ENCODE measurements around the gene TLK2.
"Not testable (repeated sequence)": the region's sequence is repeated elsewhere in the genome, so short reads cannot be mapped to it uniquely, and the experiment has no call there.

The TLK2 gene

DNA sequence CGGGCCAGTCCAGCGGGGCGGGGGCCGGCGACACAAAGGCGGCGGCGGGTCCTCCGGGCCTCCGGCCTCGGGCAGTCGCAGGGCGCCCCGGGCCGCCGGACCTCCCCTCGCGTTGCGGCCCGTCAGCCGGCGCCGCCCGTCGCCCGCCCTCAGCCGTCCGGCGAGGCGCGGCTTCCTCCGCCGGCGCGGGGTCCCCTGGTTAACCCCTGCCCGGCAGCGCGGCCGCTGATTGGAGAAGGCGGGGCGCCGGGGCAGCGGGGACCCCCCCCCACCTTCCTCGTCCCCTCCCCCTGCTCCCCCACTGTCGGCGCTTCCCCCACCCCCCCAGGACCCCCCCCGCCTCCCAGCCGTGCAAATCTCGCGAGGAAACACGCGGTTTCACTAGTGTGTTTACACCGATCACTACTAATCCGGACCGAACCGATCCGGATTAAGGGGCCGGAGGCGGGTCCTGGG is at the start of gene TLK2:
Gene TLK2 (plus strand): TSS at position 402 of the 456 bp plus-strand sequence. CDS start 2,301 bp downstream, outside the sequence.
- H3K4me3 ChIP-seq (replicated peaks; ENCODE audit: low read depth, low read length) = peak within 1 kb of the TSS; percentile 76
- DNase-seq (ENCODE audit: extremely low read depth, insufficient read length) = peak; percentile 88
- TF ChIP-seq, protein P1, sequence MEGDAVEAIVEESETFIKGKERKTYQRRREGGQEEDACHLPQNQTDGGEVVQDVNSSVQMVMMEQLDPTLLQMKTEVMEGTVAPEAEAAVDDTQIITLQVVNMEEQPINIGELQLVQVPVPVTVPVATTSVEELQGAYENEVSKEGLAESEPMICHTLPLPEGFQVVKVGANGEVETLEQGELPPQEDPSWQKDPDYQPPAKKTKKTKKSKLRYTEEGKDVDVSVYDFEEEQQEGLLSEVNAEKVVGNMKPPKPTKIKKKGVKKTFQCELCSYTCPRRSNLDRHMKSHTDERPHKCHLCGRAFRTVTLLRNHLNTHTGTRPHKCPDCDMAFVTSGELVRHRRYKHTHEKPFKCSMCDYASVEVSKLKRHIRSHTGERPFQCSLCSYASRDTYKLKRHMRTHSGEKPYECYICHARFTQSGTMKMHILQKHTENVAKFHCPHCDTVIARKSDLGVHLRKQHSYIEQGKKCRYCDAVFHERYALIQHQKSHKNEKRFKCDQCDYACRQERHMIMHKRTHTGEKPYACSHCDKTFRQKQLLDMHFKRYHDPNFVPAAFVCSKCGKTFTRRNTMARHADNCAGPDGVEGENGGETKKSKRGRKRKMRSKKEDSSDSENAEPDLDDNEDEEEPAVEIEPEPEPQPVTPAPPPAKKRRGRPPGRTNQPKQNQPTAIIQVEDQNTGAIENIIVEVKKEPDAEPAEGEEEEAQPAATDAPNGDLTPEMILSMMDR (IDR thresholded peaks at IDR 0.05; ENCODE audit: insufficient read depth, low read length, poor library complexity, severe bottlenecking) = no peak
- H3K36me3 ChIP-seq (ENCODE audit: control insufficient read depth, insufficient read depth, low read length) = no peaks in the 10 kb centered on the region
- no peaks in the 10 kb centered on the region for H3K27me3 ChIP-seq (replicated peaks; ENCODE audit: control insufficient read depth, insufficient read depth, low read length)

- DNase-seq (ENCODE audit: extremely low read depth, insufficient read length); H3K36me3 ChIP-seq (ENCODE audit: control insufficient read depth, insufficient read depth, low read length); H3K27me3 ChIP-seq (replicated peaks; ENCODE audit: control insufficient read depth, insufficient read depth, low read length); H3K4me3 ChIP-seq (replicated peaks; ENCODE audit: low read depth, low read length): not testable (repeated sequence)
These were observed 43.4 kb upstream of the TLK2 start for GRCh38 chr17:62435251-62435650.

DNA sequence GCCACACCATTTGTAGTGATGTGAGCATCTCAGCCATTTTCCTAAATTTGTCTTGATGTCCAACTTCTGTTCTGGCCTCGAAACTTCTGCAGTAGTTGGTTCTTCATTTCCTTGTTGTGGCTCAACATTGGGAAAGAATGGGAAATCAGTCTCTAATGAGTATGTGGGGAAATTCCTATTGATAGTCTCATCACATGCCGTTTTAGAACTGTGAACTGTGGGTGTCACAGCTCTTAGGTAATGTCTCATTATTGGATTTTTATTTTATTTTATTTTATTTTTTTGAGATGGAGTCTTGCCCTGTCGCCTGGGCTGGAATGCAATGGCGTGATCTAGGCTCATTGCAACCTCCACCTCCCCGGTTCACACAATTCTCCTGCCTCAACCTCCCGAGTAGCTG is 37.4 kb upstream of the TLK2 start:
- DNase-seq (ENCODE audit: extremely low read depth, insufficient read length); H3K27me3 ChIP-seq (replicated peaks; ENCODE audit: control insufficient read depth, insufficient read depth, low read length); H3K4me3 ChIP-seq (replicated peaks; ENCODE audit: low read depth, low read length): not testable (repeated sequence)
- peaks cover 10% of the 10 kb centered on the region for H3K36me3 ChIP-seq (ENCODE audit: control insufficient read depth, insufficient read depth, low read length)

DNA sequence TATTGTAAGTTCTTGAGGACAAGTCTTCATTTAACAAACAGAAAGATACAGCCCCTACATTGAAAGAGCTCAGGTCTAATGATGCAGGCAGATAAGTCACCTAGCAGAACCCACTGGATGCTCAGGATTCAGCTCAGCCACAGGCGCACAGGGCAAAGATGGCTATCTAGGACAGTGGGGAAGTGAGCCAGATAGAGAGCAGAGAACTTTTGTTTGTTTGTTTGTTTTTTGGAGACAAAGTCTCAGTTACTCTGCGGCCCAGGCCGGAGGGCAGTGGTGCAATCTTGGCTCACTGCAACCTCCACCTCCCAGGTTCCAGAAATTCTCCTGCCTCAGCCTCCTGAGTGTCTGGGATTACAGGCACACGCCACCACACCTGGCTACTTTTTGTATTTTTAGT is 34.6 kb upstream of the TLK2 start:
- Histone ChIP-seq H3K4me3 (replicated peaks; ENCODE audit: low read depth, low read length) (no peak overlapping the region), H3K36me3 (ENCODE audit: control insufficient read depth, insufficient read depth, low read length) (peaks cover 18% of the 10 kb centered on the region), H3K27me3 (replicated peaks; ENCODE audit: control insufficient read depth, insufficient read depth, low read length) (no peaks in the 10 kb centered on the region)
- DNase-seq (ENCODE audit: extremely low read depth, insufficient read length) = no peak
- TF ChIP-seq, protein P1 (IDR thresholded peaks at IDR 0.05; ENCODE audit: insufficient read depth, low read length, poor library complexity, severe bottlenecking) = no peak

DNA sequence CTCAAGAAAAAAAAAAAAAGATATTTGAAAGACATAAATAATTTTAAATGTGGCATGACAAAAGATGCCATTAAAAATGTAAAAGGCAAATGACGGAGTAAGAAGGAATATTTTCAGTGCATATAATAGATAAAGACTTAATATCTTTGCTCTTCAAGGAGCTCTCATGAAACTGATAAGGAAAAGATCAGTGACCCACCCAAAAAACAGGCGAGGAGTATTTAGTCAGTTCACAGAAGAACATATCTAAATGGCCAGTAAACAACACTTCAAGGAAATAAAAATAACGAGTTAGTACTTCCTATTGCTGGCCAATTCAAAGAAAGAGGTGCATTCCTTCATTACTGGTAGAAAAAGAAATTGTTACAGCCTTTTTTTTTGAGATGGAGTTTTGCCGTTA is 32.8 kb upstream of the TLK2 start:
- not testable (repeated sequence) for DNase-seq (ENCODE audit: extremely low read depth, insufficient read length); H3K27me3 ChIP-seq (replicated peaks; ENCODE audit: control insufficient read depth, insufficient read depth, low read length); H3K4me3 ChIP-seq (replicated peaks; ENCODE audit: low read depth, low read length)
- H3K36me3 ChIP-seq (ENCODE audit: control insufficient read depth, insufficient read depth, low read length) = peaks cover 18% of the 10 kb centered on the region

DNA sequence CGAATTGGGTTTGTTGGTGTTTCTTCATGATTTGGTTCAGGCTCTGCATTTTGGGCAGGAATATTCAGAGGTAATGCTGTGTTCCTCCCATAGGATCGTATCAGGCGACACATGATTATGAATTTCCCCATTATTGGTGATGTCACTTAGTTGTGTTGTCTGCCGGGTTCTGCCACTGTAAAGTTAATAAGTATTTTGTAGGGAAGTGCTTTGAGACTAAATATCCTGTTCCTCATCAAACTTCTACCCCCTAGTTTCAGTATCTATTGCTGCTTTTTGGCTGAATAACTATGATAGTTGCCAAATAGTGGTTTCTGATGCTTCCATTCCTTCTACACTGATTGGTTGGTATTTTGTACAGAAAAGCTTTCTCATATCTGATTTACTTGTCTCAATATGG is 26.4 kb upstream of the TLK2 start:
- H3K27me3 ChIP-seq (replicated peaks; ENCODE audit: control insufficient read depth, insufficient read depth, low read length); H3K36me3 ChIP-seq (ENCODE audit: control insufficient read depth, insufficient read depth, low read length); DNase-seq (ENCODE audit: extremely low read depth, insufficient read length); H3K4me3 ChIP-seq (replicated peaks; ENCODE audit: low read depth, low read length): not testable (repeated sequence)

DNA sequence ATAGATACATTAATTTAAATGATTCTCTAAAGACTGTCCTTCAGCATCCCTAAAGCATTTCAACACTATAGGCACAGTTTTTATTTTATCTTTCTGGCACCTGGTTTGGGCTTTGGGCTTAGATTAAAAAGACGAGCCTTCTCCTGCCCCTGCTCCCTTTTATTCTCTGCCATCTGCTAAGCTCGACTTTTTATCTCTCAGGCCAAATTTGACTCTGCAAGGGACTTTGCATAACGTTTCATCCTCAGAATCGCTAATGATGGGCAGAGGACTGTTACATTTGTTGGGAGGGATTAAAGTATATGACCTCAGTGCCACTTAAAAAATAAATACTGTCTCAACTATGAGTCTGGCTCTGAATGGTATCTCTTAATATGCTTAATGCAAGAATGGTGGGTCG is 25.6 kb upstream of the TLK2 start:
- not testable (repeated sequence) for H3K4me3 ChIP-seq (replicated peaks; ENCODE audit: low read depth, low read length); H3K36me3 ChIP-seq (ENCODE audit: control insufficient read depth, insufficient read depth, low read length); H3K27me3 ChIP-seq (replicated peaks; ENCODE audit: control insufficient read depth, insufficient read depth, low read length); DNase-seq (ENCODE audit: extremely low read depth, insufficient read length)

GRCh38 chr17:62453656-62454055 is 25.0 kb upstream of the TLK2 start:
- 0 out of 2 replicates have a peak overlapping the region, but pooled peaks have one; percentile 9 for H3K4me3 ChIP-seq (replicated peaks; ENCODE audit: low read depth, low read length)
- H3K36me3 ChIP-seq (ENCODE audit: control insufficient read depth, insufficient read depth, low read length); H3K27me3 ChIP-seq (replicated peaks; ENCODE audit: control insufficient read depth, insufficient read depth, low read length): not testable (repeated sequence)
- DNase-seq (ENCODE audit: extremely low read depth, insufficient read length) = peak; percentile 54

DNA sequence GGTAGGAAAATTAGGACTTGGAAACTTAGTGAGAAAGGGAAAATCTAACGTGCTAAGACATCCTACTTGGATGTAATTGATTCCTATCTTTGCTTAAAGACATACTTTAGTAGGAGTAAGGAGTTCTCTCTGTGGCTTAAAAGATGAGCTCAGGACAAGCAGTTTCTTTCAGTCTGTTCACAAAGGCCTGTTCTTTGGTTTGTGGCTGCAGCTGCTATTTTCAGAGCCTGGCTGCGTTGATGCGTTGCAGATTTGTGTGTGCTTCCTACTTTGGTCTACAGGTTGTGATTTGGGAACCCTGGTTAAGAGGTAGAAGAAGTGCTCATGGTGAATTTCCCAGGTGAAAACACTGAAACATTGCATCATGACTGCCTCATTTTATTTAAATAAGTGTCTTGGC is 24.5 kb upstream of the TLK2 start:
- not testable (repeated sequence) for H3K36me3 ChIP-seq (ENCODE audit: control insufficient read depth, insufficient read depth, low read length); H3K27me3 ChIP-seq (replicated peaks; ENCODE audit: control insufficient read depth, insufficient read depth, low read length); DNase-seq (ENCODE audit: extremely low read depth, insufficient read length)
- 0 out of 2 replicates have a peak overlapping the region, but pooled peaks have one; percentile 9 for H3K4me3 ChIP-seq (replicated peaks; ENCODE audit: low read depth, low read length)
